Right cardiac atrium (tissue), 5 donors: Measurements from ENCODE around the gene SLIT2. TPM values are rescaled to one million over a fixed set of nuclear protein-coding genes. Genes with fewer than 3 reads are reported as not detected.

ENCODE experiments used
- ATAC-seq, 2 donors: fragments of 200-7000 bp; cut with Tn5 transposase; one replicate each; pipeline versions ENCODE4 v1.8.0 to v1.9.1; 2020; ENCODE audit warnings: moderate library complexity in 2 of 2, mild to moderate bottlenecking in 1 of 2
- DNase-seq, 3 donors: peaks; one replicate each; pipeline ENCODE4 v3.0.0-alpha.2; 2020
- H3K27ac ChIP-seq: one replicate; pipeline ENCODE4 v1.5.1; 2013; ENCODE audit warnings: mild to moderate bottlenecking, low read length, control low read depth, moderate library complexity
- H3K27me3 ChIP-seq: one replicate; pipeline ENCODE4 v1.6.1; 2013; ENCODE audit not compliant: control insufficient read depth, insufficient read depth
- H3K4me1 ChIP-seq: one replicate; pipeline ENCODE4 v1.6.1; 2013; ENCODE audit warnings: low read length; ENCODE audit not compliant: control insufficient read depth, insufficient read depth
- H3K4me3 ChIP-seq: one replicate; pipeline ENCODE4 v1.5.1; 2013; ENCODE audit warnings: low read length, control low read depth
- H3K9me3 ChIP-seq: one replicate; pipeline ENCODE4 v1.6.1; 2013; ENCODE audit warnings: low read length; ENCODE audit not compliant: control insufficient read depth
- WGBS: extraction: QIAGEN DNeasy Blood & Tissue Kit; methylation state at CpG from one replicate; pipeline ENCODE4 v1.1.7; 2013; 5-methylcytosine and 5-hydroxymethylcytosine counted together
- intact Hi-C, 4 donors: fragments of 100-400 bp; cut with DNase I; formaldehyde crosslinking; loops; one replicate each; pipeline versions ENCODE4 v1.11.0 to v1.14.0; 2022 to 2023
- long read RNA-seq, 4 donors: library from polyadenylated mRNA; unstranded; transcript quantifications; one replicate each; pipeline ENCODE4 v2.0.0, GENCODE V29; 2020 to 2021
- polyA plus RNA-seq: library from polyadenylated mRNA; stranded (reverse); fragments of 200-250 nt; gene quantifications from one replicate; pipeline ENCODE4 v1.2.3, GENCODE V29; 2013
- total RNA-seq, 4 donors: library from RNA; stranded (reverse); fragmentation: NEBNext Ultra II Directional; extraction: Animal tissue kit (Norgen Biotek cat#: 25700); gene quantifications; one replicate each; pipeline ENCODE4 v1.2.1, GENCODE V29; 2021
- donor health status: healthy with polysubstance abuse.
- donor health status: DM: no; HTN: yes; CAD: no.
- donor health status: DM: no; HTN: no; CAD: no.
- donor health status: DM: no; HTN: yes; CAD: no; lungs with severe emphysema.
- donor health status: DM: yes; HTN: yes; CAD: no.

SLIT2 gene
- total RNA-seq = 10 to 100 TPM; 10.2 to 13.8 (median 10.9) TPM
- 2.9 TPM for polyA plus RNA-seq
- long read RNA-seq, donor 1, partial matches to known transcripts = 3 of 6 reads
- long read RNA-seq, donor 1, other reads (novel, unspliced or antisense) = 2 of 6 reads
- long read RNA-seq, donor 2, partial matches to known transcripts = 1 of 2 reads
- long read RNA-seq, donor 2, other reads (novel, unspliced or antisense) = 1 of 2 reads
- long read RNA-seq, donor 3, partial matches to known transcripts = 2 of 3 reads
- long read RNA-seq, donor 3, other reads (novel, unspliced or antisense) = 1 of 3 reads
- long read RNA-seq, donor 4, partial matches to known transcripts = 1 of 1 reads
- long read RNA-seq, donor 4, other reads (novel, unspliced or antisense) = 0 of 1 reads

- H3K4me1 ChIP-seq = no peaks in the 10 kb centered on the region
- intact Hi-C loops = loop anchor here in 1 of 4 donors (10.0 kb wide), 1 partner anchor 1027 kb away; no protein-coding TSS in a partner anchor
- peak; percentile 87 to 94 (median 93) for DNase-seq
- under 1% methylated on average over 85 of the region's 85 CpGs for WGBS
- peak within 1 kb of the TSS; percentile 9 for H3K27ac ChIP-seq
- no peaks in the 10 kb centered on the region for H3K9me3 ChIP-seq
- peak; percentile 94 to 95 for ATAC-seq
- no peaks in the 10 kb centered on the region for H3K27me3 ChIP-seq
- peak within 1 kb of the TSS; percentile 37 for H3K4me3 ChIP-seq
Observed at GRCh38 chr4:20251796-20252655, at the start of gene SLIT2. TSS of gene SLIT2 (plus strand) at chr4:20251905. CDS start at chr4:20253816, 1,911 bp downstream.

- Histone ChIP-seq H3K9me3 (no peaks in the 10 kb centered on the region), H3K4me1 (no peaks in the 10 kb centered on the region), H3K27me3 (no peaks in the 10 kb centered on the region), H3K27ac (no peak overlapping the region), H3K4me3 (no peak overlapping the region)
- DNase-seq = no peak
- intact Hi-C loops = no loop called here
- ATAC-seq = no peak
Observed at GRCh38 chr4:20203508-20203907, 48.2 kb upstream of the SLIT2 start.

- no peak overlapping the region for H3K4me3 ChIP-seq
Observed at GRCh38 chr4:20217521-20217920, 34.2 kb upstream of the SLIT2 start.

GRCh38 chr4:20217951-20218350 is 33.8 kb upstream of the SLIT2 start:
- intact Hi-C loops = no loop called here
- DNase-seq (no peak), ATAC-seq (no peak)
- Histone ChIP-seq H3K27me3 (no peaks in the 10 kb centered on the region), H3K4me3 (no peak overlapping the region), H3K4me1 (no peaks in the 10 kb centered on the region), H3K9me3 (no peaks in the 10 kb centered on the region), H3K27ac (no peak overlapping the region)
- WGBS = 67% methylated on average over 1 of the region's 1 CpG

More at GRCh38 chr4:20217521-20217920, 34.2 kb upstream of the SLIT2 start:
- no peak overlapping the region for H3K27ac ChIP-seq
- intact Hi-C loops = no loop called here
- DNase-seq = no peak
- 0% methylated on average over 1 of the region's 1 CpG for WGBS
- no peaks in the 10 kb centered on the region for H3K27me3 ChIP-seq
- ATAC-seq = no peak
- no peaks in the 10 kb centered on the region for H3K9me3 ChIP-seq
- H3K4me1 ChIP-seq = no peaks in the 10 kb centered on the region

- ATAC-seq (no peak), DNase-seq (no peak)
- Histone ChIP-seq H3K4me1 (no peaks in the 10 kb centered on the region), H3K27ac (no peak overlapping the region), H3K4me3 (no peak overlapping the region), H3K27me3 (no peaks in the 10 kb centered on the region), H3K9me3 (no peaks in the 10 kb centered on the region)
- intact Hi-C loops = no loop called here
Observed at GRCh38 chr4:20219521-20219920, 32.2 kb upstream of the SLIT2 start.

- Histone ChIP-seq H3K9me3 (no peaks in the 10 kb centered on the region), H3K4me3 (no peak overlapping the region), H3K27me3 (no peaks in the 10 kb centered on the region), H3K27ac (no peak overlapping the region), H3K4me1 (no peaks in the 10 kb centered on the region)
- 91% methylated on average over 3 of the region's 3 CpGs for WGBS
- DNase-seq (no peak), ATAC-seq (no peak)
- intact Hi-C loops = loop anchor here in 1 of 4 donors (10.0 kb wide), 1 partner anchor 877 kb away; no protein-coding TSS in a partner anchor
Observed at GRCh38 chr4:20237894-20238537, 13.7 kb upstream of the SLIT2 start.

- Histone ChIP-seq H3K27ac (no peak overlapping the region), H3K4me1 (no peaks in the 10 kb centered on the region), H3K9me3 (no peaks in the 10 kb centered on the region), H3K4me3 (no peak overlapping the region), H3K27me3 (no peaks in the 10 kb centered on the region)
- intact Hi-C loops = loop anchor here in 1 of 4 donors (10.0 kb wide), 1 partner anchor 1023 kb away; no protein-coding TSS in a partner anchor
- WGBS = 5% methylated on average over 3 of the region's 3 CpGs
- no peak for DNase-seq
- no peak for ATAC-seq
Observed at GRCh38 chr4:20248155-20248558, 3.5 kb upstream of the SLIT2 start.

- no peak overlapping the region for H3K27ac ChIP-seq
- WGBS = 14% methylated on average over 2 of the region's 2 CpGs
- H3K9me3 ChIP-seq = no peaks in the 10 kb centered on the region
- ATAC-seq (no peak), DNase-seq (peak in 1 of 3 donors; percentile 14)
- H3K4me1 ChIP-seq = no peaks in the 10 kb centered on the region
- no peaks in the 10 kb centered on the region for H3K27me3 ChIP-seq
- no peak overlapping the region for H3K4me3 ChIP-seq
- intact Hi-C loops = loop anchor here in 1 of 4 donors (10.0 kb wide), 1 partner anchor 1025 kb away; no protein-coding TSS in a partner anchor
Observed at GRCh38 chr4:20249333-20249732, 2.4 kb upstream of the SLIT2 start.

GRCh38 chr4:20251031-20251795 is 492 bp upstream of the SLIT2 start:
- DNase-seq (no peak), ATAC-seq (no peak)
- Histone ChIP-seq H3K4me3 (peak overlapping the region; percentile 37), H3K9me3 (no peaks in the 10 kb centered on the region), H3K4me1 (no peaks in the 10 kb centered on the region), H3K27ac (peak overlapping the region; percentile 9), H3K27me3 (no peaks in the 10 kb centered on the region)
- 3% methylated on average over 35 of the region's 35 CpGs for whole genome bisulfite sequencing
- intact Hi-C loops = loop anchor here in 1 of 4 donors (10.0 kb wide), 1 partner anchor 1026 kb away; no protein-coding TSS in a partner anchor

- Histone ChIP-seq H3K27me3 (no peaks in the 10 kb centered on the region), H3K9me3 (no peaks in the 10 kb centered on the region), H3K4me3 (peak overlapping the region; percentile 37), H3K4me1 (no peaks in the 10 kb centered on the region), H3K27ac (no peak overlapping the region)
- ATAC-seq (peak; percentile 13 to 33), DNase-seq (peak; percentile 32 to 74 (median 64))
- under 1% methylated on average over 55 of the region's 55 CpGs for WGBS
- intact Hi-C loops = loop anchor here in 1 of 4 donors (10.0 kb wide), 1 partner anchor 1028 kb away; no protein-coding TSS in a partner anchor
Observed at GRCh38 chr4:20252656-20253282, 1.1 kb downstream of the SLIT2 start.
